Caco-2 (cell line): ENCODE data around the gene NOL6. TPM values are rescaled to one million over a fixed set of nuclear protein-coding genes. Genes with fewer than 3 reads are reported as not detected.

ENCODE experiments used
- BruUV-seq: library from RNA; stranded (reverse); fragments of 400-500 nt; replicated peaks from 2 replicates; lab custom pipeline; 2021; lab: Mats Ljungman, UMichigan
- CTCF ChIA-PET: fragments of 300-600 bp; sonication (Branson Sonifier 250); formaldehyde crosslinking; loops from one replicate; lab custom pipeline; 2022; ENCODE audit warnings: antibody characterized with exemption; lab: Charles Lee
- POLR2A ChIA-PET: fragments of 300-600 bp; sonication (Branson Sonifier 250); formaldehyde crosslinking; loops from one replicate; lab custom pipeline; 2022; ENCODE audit warnings: antibody characterized with exemption; lab: Charles Lee
- DNase-seq, 2 experiments: peaks; one replicate each; pipeline versions ENCODE4 v3.0.0 to v3.0.0-alpha.2; 2020 to 2022
- H3K27me3 ChIP-seq: replicated peaks from 2 replicates; pipeline ENCODE4 v1.6.0; 2011; ENCODE audit warnings: low read length; ENCODE audit not compliant: control insufficient read depth, insufficient read depth
- H3K36me3 ChIP-seq: 2 replicates; pipeline ENCODE4 v1.5.1; 2011; ENCODE audit warnings: low read length; ENCODE audit not compliant: control insufficient read depth, insufficient read depth
- H3K4me1 ChIP-seq: fragments of 250-450 bp; sonication (Bioruptor Pico); 2 replicates; pipeline ENCODE4 v1.5.1; 2020; ENCODE audit warnings: mild to moderate bottlenecking
- H3K4me3 ChIP-seq: 2 replicates; pipeline ENCODE4 v1.5.1; 2011; ENCODE audit warnings: low read depth, mild to moderate bottlenecking, control low read depth, low read length
- H3K9me3 ChIP-seq: fragments of 250-450 bp; sonication (Bioruptor Pico); 2 replicates; pipeline ENCODE4 v1.5.1; 2020; ENCODE audit warnings: mild to moderate bottlenecking, moderate library complexity
- H3K27ac Mint-ChIP-seq: one replicate; pipeline ENCODE4 v1.8.0; 2022; ENCODE audit warnings: mixed read lengths; ENCODE audit not compliant: unreplicated experiment
- H3K27me3 Mint-ChIP-seq: one replicate; pipeline ENCODE4 v1.8.0; 2022; ENCODE audit warnings: mixed read lengths; ENCODE audit not compliant: insufficient read depth, unreplicated experiment
- H3K36me3 Mint-ChIP-seq: one replicate; pipeline ENCODE4 v1.8.0; 2022; ENCODE audit warnings: mild to moderate bottlenecking, mixed read lengths; ENCODE audit not compliant: insufficient read depth, unreplicated experiment
- H3K4me1 Mint-ChIP-seq: one replicate; pipeline ENCODE4 v1.8.0; 2022; ENCODE audit warnings: low read depth, mixed read lengths; ENCODE audit not compliant: unreplicated experiment
- H3K4me3 Mint-ChIP-seq: one replicate; pipeline ENCODE4 v1.8.0; 2022; ENCODE audit warnings: mild to moderate bottlenecking, moderate library complexity, mixed read lengths; ENCODE audit not compliant: unreplicated experiment
- H3K9me3 Mint-ChIP-seq: one replicate; pipeline ENCODE4 v1.8.0; 2022; ENCODE audit warnings: mixed read lengths; ENCODE audit not compliant: unreplicated experiment
- intact Hi-C: fragments of 100-400 bp; cut with micrococcal nuclease; formaldehyde crosslinking; loops from one replicate; pipeline ENCODE4 v1.10.0; 2022; ENCODE audit not compliant: unreplicated experiment
- total RNA-seq: library from RNA; stranded (reverse); gene quantifications from 2 replicates; pipeline ENCODE4 v1.2.3, GENCODE V29; 2022
- TF ChIP-seq, protein P1 (sequence below), 2 experiments: fragments of 200-600 bp in 1 of 2; IDR thresholded peaks; 1 replicate in 1 of 2; 2 replicates in 1 of 2; pipeline versions ENCODE4 v1.5.1 to v1.8.0; 2011 to 2022; ENCODE audit warnings: antibody characterized with exemption in 1 of 2, control low read depth in 1 of 2, inconsistent platforms in 1 of 2, low read depth in 1 of 2, low read length in 1 of 2, mild to moderate bottlenecking in 1 of 2, moderate library complexity in 1 of 2; ENCODE audit not compliant: insufficient read depth in 1 of 2, severe bottlenecking in 1 of 2, unreplicated experiment in 1 of 2

Gene NOL6
- total RNA-seq, 1 experiment from 2014 or later: 47.2 TPM

DNA sequence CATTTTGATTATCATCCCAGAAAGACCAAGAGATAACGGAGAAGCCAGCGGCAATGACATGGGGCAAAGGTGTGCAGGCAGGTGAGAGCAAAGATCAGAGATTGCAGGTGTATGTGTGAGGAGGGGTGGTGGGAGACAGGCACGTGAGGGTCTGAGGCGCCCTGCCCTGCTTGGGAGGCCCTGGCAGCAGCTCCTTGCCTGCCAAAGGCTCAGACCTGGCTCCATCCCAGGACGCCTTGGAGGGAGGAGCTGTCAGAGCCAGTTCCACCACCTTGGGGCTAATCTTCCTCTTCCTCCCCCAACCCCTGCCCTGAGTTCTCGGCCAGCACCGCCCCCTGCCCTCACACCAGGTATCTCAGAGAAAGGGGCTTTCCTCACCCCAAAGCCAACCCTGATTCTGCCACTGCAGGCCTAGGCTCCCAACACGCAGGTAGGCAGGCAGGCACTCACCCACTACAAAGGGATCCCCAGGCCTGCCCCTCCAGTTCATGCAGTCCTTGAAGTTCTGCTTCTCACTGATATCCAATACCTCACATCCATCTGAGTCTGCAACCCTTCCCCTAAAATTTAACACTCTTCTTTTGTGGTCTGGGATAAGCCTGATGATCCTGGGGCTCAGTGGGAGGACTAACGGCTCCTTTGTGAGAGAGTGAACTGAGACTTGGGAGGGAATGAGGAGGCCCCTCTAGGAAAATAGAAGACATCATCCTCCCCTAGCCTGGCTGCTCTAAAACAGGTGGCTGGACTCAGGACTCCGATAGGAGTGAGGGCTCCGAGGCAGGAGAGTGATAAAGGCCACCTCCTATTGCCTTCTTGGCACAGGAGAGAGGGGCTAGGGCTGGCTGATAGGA is 28.1 kb downstream of the NOL6 start:
- intact Hi-C loops: loop anchor here (1.0 to 5.0 kb wide), 2 partner anchors 30 to 68 kb away; no protein-coding TSS in a partner anchor
- TF ChIP-seq, protein P1, sequence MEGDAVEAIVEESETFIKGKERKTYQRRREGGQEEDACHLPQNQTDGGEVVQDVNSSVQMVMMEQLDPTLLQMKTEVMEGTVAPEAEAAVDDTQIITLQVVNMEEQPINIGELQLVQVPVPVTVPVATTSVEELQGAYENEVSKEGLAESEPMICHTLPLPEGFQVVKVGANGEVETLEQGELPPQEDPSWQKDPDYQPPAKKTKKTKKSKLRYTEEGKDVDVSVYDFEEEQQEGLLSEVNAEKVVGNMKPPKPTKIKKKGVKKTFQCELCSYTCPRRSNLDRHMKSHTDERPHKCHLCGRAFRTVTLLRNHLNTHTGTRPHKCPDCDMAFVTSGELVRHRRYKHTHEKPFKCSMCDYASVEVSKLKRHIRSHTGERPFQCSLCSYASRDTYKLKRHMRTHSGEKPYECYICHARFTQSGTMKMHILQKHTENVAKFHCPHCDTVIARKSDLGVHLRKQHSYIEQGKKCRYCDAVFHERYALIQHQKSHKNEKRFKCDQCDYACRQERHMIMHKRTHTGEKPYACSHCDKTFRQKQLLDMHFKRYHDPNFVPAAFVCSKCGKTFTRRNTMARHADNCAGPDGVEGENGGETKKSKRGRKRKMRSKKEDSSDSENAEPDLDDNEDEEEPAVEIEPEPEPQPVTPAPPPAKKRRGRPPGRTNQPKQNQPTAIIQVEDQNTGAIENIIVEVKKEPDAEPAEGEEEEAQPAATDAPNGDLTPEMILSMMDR (IDR thresholded peaks at IDR 0.05; ENCODE audit: insufficient read depth in 1 of 2, low read depth in 1 of 2, low read length in 1 of 2, severe bottlenecking in 1 of 2, unreplicated experiment in 1 of 2): no peak
- no peaks in the 10 kb centered on the region for H3K9me3 ChIP-seq
- ChIA-PET POLR2A (no interaction called here), CTCF (interaction anchor here (1.1 to 2.6 kb wide), 5 partner anchors 21 to 71 kb away, joined by 4 to 30 read pairs (median 8); no protein-coding TSS in a partner anchor)
- DNase-seq: peak; percentile 64 to 81
- Mint-ChIP-seq H3K4me3 (peak overlapping the region; percentile 77), H3K27ac (peak overlapping the region; percentile 62), H3K4me1 (peaks cover 33% of the 10 kb centered on the region), H3K9me3 (no peaks in the 10 kb centered on the region), H3K36me3 (peaks cover 16% of the 10 kb centered on the region), H3K27me3 (no peaks in the 10 kb centered on the region)
- no peak overlapping the region for H3K4me3 ChIP-seq
- no peaks in the 10 kb centered on the region; the same call in 1 of the 2 replicates for H3K36me3 ChIP-seq
- H3K4me1 ChIP-seq: peaks cover 49% of the 10 kb centered on the region
- no peaks in the 10 kb centered on the region for H3K27me3 ChIP-seq
- BruUV-seq: no TSS peak

DNA sequence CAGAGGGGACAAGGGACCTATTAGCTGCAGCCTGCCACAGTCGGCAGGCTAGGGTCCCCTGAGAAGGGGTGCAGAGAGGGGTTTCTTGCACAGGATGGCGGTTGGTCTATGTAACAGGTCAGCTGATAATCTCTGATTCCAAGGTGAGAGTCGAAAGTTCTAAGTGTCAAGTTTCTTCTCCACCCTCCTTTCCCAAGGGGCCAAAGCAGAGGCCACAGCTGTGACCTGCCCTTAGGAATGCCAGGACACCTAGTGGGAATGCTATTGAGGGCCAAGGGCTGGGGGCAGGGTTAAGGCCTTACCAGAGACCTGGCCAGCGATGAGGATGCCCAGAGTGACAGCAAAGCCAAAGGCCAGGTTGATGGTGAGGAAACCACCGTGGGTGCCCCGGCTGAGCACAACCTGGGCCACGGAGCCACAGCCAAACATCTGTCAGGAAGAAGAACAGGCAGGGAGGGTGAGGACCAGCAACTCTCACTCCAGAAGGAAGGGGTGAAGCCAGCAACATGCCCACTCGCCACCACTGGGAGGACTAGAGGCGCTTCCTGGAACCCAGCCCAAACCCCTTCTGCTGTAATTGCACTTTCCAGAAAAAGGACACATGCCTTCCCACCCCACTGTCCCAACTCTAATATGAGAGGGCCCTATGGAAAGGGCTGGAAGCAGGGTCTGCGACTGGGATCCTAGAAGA is 30.1 kb downstream of the NOL6 start:
- peaks cover 67% of the 10 kb centered on the region for H3K4me1 ChIP-seq
- no peaks in the 10 kb centered on the region for H3K27me3 ChIP-seq
- POLR2A ChIA-PET: interaction anchor here (1.0 kb wide), 1 partner anchor 30 kb away, joined by 3 read pairs; the partner anchor contains the start of gene NOL6
- Mint-ChIP-seq H3K36me3 (peaks cover 16% of the 10 kb centered on the region), H3K9me3 (no peaks in the 10 kb centered on the region), H3K27ac (no peak overlapping the region), H3K27me3 (no peaks in the 10 kb centered on the region), H3K4me1 (peaks cover 49% of the 10 kb centered on the region), H3K4me3 (no peak overlapping the region)
- no peaks in the 10 kb centered on the region; the same call in 1 of the 2 replicates for H3K36me3 ChIP-seq
- no peaks in the 10 kb centered on the region for H3K9me3 ChIP-seq
- no peak overlapping the region for H3K4me3 ChIP-seq
- TF ChIP-seq, protein P1 (IDR thresholded peaks at IDR 0.05; ENCODE audit: insufficient read depth in 1 of 2, low read depth in 1 of 2, low read length in 1 of 2, severe bottlenecking in 1 of 2, unreplicated experiment in 1 of 2): no peak
- BruUV-seq: no TSS peak
- no peak for DNase-seq
- CTCF ChIA-PET: interaction anchor here (2.2 to 2.3 kb wide), 3 partner anchors 9 to 28 kb away, joined by 5 to 10 read pairs (median 8); no protein-coding TSS in a partner anchor
- intact Hi-C loops: no loop called here

DNA sequence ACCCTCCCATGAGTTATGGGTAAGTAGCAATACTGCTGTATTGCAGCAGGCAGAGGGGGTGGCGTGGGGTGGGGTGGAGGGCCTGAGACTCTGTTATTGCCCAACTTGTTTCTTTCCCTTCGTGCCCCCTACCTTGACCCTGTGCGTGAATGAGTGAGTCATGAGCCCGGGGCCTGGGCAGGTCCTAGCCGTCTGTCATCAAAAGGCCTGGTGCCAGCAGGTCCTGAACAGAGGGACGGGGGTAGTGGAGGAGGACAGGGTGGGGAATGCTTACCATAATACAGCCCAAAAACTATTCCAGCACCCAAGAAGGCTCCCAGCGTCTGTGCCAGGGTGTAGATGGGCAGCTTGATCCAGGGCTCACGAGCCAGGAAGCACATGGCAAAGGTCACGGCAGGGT is 30.7 kb downstream of the NOL6 start:
- no peak overlapping the region for H3K4me3 ChIP-seq
- ChIA-PET CTCF (interaction anchor here (2.2 kb wide), 1 partner anchor 10 kb away, joined by 5 read pairs; no protein-coding TSS in a partner anchor), POLR2A (no interaction called here)

More for the DNA sequence above, 30.7 kb downstream of the NOL6 start:
- Mint-ChIP-seq H3K4me1 (peaks cover 50% of the 10 kb centered on the region), H3K9me3 (no peaks in the 10 kb centered on the region), H3K27me3 (no peaks in the 10 kb centered on the region), H3K36me3 (peaks cover 16% of the 10 kb centered on the region), H3K27ac (no peak overlapping the region), H3K4me3 (no peak overlapping the region)
- BruUV-seq: no TSS peak
- TF ChIP-seq, protein P1 (IDR thresholded peaks at IDR 0.05; ENCODE audit: insufficient read depth in 1 of 2, low read depth in 1 of 2, low read length in 1 of 2, severe bottlenecking in 1 of 2, unreplicated experiment in 1 of 2): no peak
- intact Hi-C loops: no loop called here
- H3K36me3 ChIP-seq: no peaks in the 10 kb centered on the region; the same call in 1 of the 2 replicates
- no peaks in the 10 kb centered on the region for H3K27me3 ChIP-seq
- peaks cover 61% of the 10 kb centered on the region for H3K4me1 ChIP-seq
- no peak for DNase-seq
- no peaks in the 10 kb centered on the region for H3K9me3 ChIP-seq
